SK-N-SH (cell line): Measurements from ENCODE around the gene NKAP. TPM values are rescaled to one million over a fixed set of nuclear protein-coding genes. Genes with fewer than 3 reads are reported as not detected.
"Not testable (repeated sequence)": the region's sequence is repeated elsewhere in the genome, so short reads cannot be mapped to it uniquely, and the experiment has no call there.

Experiments used
- CTCF ChIA-PET: fragments of 300-600, 350-600 bp; formaldehyde crosslinking; extraction: SDS; loops from one replicate; lab custom pipeline; 2021; lab: Yijun Ruan, JAX
- POLR2A ChIA-PET: fragments of 350-600 bp; sonication (Branson Sonifier 250); formaldehyde crosslinking; extraction: SDS; loops from one replicate; lab custom pipeline; 2020; ENCODE audit warnings: antibody characterized with exemption, inconsistent platforms; lab: Yijun Ruan, JAX
- DNase-seq: peaks from one replicate; pipeline ENCODE4 v3.0.0; 2012
- H2AFZ ChIP-seq: fragments of 200-600 bp; sonication (generic); 2 replicates; pipeline ENCODE4 v1.8.1; 2016; ENCODE audit warnings: antibody characterized with exemption, mild to moderate bottlenecking, low read depth
- H3F3A ChIP-seq: fragments of 200-600 bp; sonication (generic); replicated peaks from 2 replicates; pipeline ENCODE3; 2016; ENCODE audit warnings: antibody characterized with exemption, mild to moderate bottlenecking; ENCODE audit not compliant: insufficient read depth
- H3K27ac ChIP-seq, 2 experiments: fragments of 200-500 bp in 1 of 2; fragments of 200-600 bp in 1 of 2; sonication (Bioruptor generic) in 1 of 2; sonication (generic), shearing (Covaris generic) in 1 of 2; 2 replicates each; pipeline versions ENCODE4 v1.5.1 to v1.6.1; 2014 to 2016; ENCODE audit warnings: low read depth in 2 of 2, inconsistent platforms in 1 of 2, low read length in 1 of 2, mild to moderate bottlenecking in 1 of 2, mixed read lengths in 1 of 2
- H3K27me3 ChIP-seq: fragments of 200-600 bp; sonication (generic), shearing (Covaris generic); 2 replicates; pipeline ENCODE4 v1.6.1; 2016; ENCODE audit warnings: mixed run types; ENCODE audit not compliant: insufficient read depth
- H3K36me3 ChIP-seq, 2 experiments: fragments of 200-500 bp in 1 of 2; fragments of 200-600 bp in 1 of 2; sonication (Bioruptor generic) in 1 of 2; sonication (generic) in 1 of 2; replicated peaks in 1 of 2; 2 replicates each; pipeline versions ENCODE3 to v1.5.1; 2014 to 2016; ENCODE audit warnings: low read length in 1 of 2, mild to moderate bottlenecking in 1 of 2; ENCODE audit not compliant: insufficient read depth in 2 of 2, control insufficient read depth in 1 of 2
- H3K4me1 ChIP-seq, 2 experiments: fragments of 200-500 bp in 1 of 2; fragments of 200-600 bp in 1 of 2; sonication (Bioruptor generic) in 1 of 2; sonication (generic), shearing (Covaris generic) in 1 of 2; 2 replicates each; pipeline versions ENCODE4 v1.5.1 to v1.6.1; 2014 to 2016; ENCODE audit warnings: low read depth in 1 of 2, low read length in 1 of 2, mixed run types in 1 of 2; ENCODE audit not compliant: insufficient read depth in 2 of 2, control insufficient read depth in 1 of 2
- H3K4me2 ChIP-seq: fragments of 200-600 bp; sonication (generic), shearing (Covaris generic); 2 replicates; pipeline ENCODE4 v1.6.1; 2017; ENCODE audit warnings: mixed run types
- H3K4me3 ChIP-seq, 2 experiments: fragments of 200-500 bp in 1 of 2; fragments of 200-600 bp in 1 of 2; sonication (Bioruptor generic) in 1 of 2; sonication (generic), shearing (Covaris generic) in 1 of 2; 2 replicates each; pipeline versions ENCODE4 v1.5.1 to v1.8.1; 2014 to 2016; ENCODE audit warnings: low read depth in 2 of 2, inconsistent platforms in 1 of 2, low read length in 1 of 2, mild to moderate bottlenecking in 1 of 2, mixed read lengths in 1 of 2, moderate library complexity in 1 of 2
- H3K79me2 ChIP-seq: fragments of 200-600 bp; sonication (generic); 2 replicates; pipeline ENCODE4 v1.8.1; 2017; ENCODE audit warnings: mild to moderate bottlenecking; ENCODE audit not compliant: insufficient read depth
- H3K9ac ChIP-seq: fragments of 200-600 bp; sonication (generic); 2 replicates; pipeline ENCODE4 v1.6.1; 2017; ENCODE audit warnings: mixed run types
- H3K9me2 ChIP-seq: fragments of 200-600 bp; sonication (generic); 2 replicates; pipeline ENCODE4 v1.6.1; 2017; ENCODE audit warnings: mixed run types
- H3K9me3 ChIP-seq: fragments of 200-600 bp; sonication (generic); 2 replicates; pipeline ENCODE4 v1.6.1; 2017; ENCODE audit warnings: mixed run types, mild to moderate bottlenecking, moderate library complexity
- H4K20me1 ChIP-seq: fragments of 200-600 bp; sonication (generic); 2 replicates; pipeline ENCODE4 v1.6.1; 2017; ENCODE audit warnings: mild to moderate bottlenecking, mixed run types; ENCODE audit not compliant: insufficient read depth
- EP300 ChIP-seq, 2 experiments: IDR thresholded peaks; 2 replicates each; pipeline versions ENCODE4 v1.4.0 to v1.6.1; 2012; ENCODE audit warnings: borderline replicate concordance in 1 of 2, low read depth in 1 of 2, low read length in 1 of 2
- EZH2phosphoT487 ChIP-seq: fragments of 200-600 bp; sonication (generic); IDR thresholded peaks from 2 replicates; pipeline ENCODE4 v1.6.1; 2017; ENCODE audit warnings: low read depth, mixed run types, mild to moderate bottlenecking, antibody characterized with exemption, moderate library complexity, borderline replicate concordance
- FOXJ3 ChIP-seq: sonication (generic); formaldehyde crosslinking; IDR thresholded peaks from 2 replicates; pipeline ENCODE4 v1.5.1; 2020; ENCODE audit warnings: mild to moderate bottlenecking, missing genetic modification reagents
- FOXM1 ChIP-seq: IDR thresholded peaks from 2 replicates; pipeline ENCODE4 v1.4.0; 2012; ENCODE audit warnings: low read depth, mild to moderate bottlenecking
- GATA2 ChIP-seq: sonication (generic); formaldehyde crosslinking; IDR thresholded peaks from 2 replicates; pipeline ENCODE4 v1.5.0; 2020; ENCODE audit warnings: mild to moderate bottlenecking, missing genetic modification reagents
- MEF2A ChIP-seq: IDR thresholded peaks from 2 replicates; pipeline ENCODE4 v1.4.0; 2012; ENCODE audit warnings: low read depth, borderline replicate concordance
- RCOR1 ChIP-seq: fragments of 150-350 bp; IDR thresholded peaks from 2 replicates; pipeline ENCODE4 v1.6.1; 2017; ENCODE audit warnings: antibody characterized with exemption, low read length
- RFX5 ChIP-seq: IDR thresholded peaks from 2 replicates; pipeline ENCODE4 v1.6.1; 2012; ENCODE audit warnings: mild to moderate bottlenecking, improper control_type of control experiment, low read length
- RXRA ChIP-seq: IDR thresholded peaks from 2 replicates; pipeline ENCODE4 v1.4.0; 2012; ENCODE audit warnings: low read depth, mild to moderate bottlenecking, borderline replicate concordance
- SIN3A ChIP-seq: IDR thresholded peaks from 2 replicates; pipeline ENCODE4 v1.6.1; 2012; ENCODE audit warnings: low read depth, mild to moderate bottlenecking, low read length, moderate library complexity, borderline replicate concordance
- TAF1 ChIP-seq: IDR thresholded peaks from 2 replicates; pipeline ENCODE4 v1.6.1; 2012; ENCODE audit warnings: low read depth, mild to moderate bottlenecking, low read length, moderate library complexity, borderline replicate concordance
- TCF12 ChIP-seq: IDR thresholded peaks from 2 replicates; pipeline ENCODE4 v1.4.0; 2012
- TEAD4 ChIP-seq: IDR thresholded peaks from 2 replicates; pipeline ENCODE4 v1.4.0; 2012; ENCODE audit warnings: mild to moderate bottlenecking, borderline replicate concordance; ENCODE audit not compliant: insufficient read depth
- WGBS: methylation state at CpG from one replicate; pipeline ENCODE4 v1.1.6; 2017; ENCODE audit warnings: low lambda C conversion rate; 5-methylcytosine and 5-hydroxymethylcytosine counted together
- polyA plus RNA-seq, 3 experiments: library from polyadenylated mRNA; depleted of rRNA; stranded (reverse); fragments of >200 nt; gene quantifications; 2 replicates each; pipeline ENCODE4 v1.2.3, GENCODE V29; 2012
- TF ChIP-seq, protein P1 (sequence below): fragments of 200-600 bp; sonication (generic); IDR thresholded peaks from 2 replicates; pipeline ENCODE4 v1.6.1; 2017; ENCODE audit warnings: antibody characterized with exemption, mild to moderate bottlenecking, moderate library complexity
- TF ChIP-seq, protein P2 (sequence below): IDR thresholded peaks from 2 replicates; pipeline ENCODE4 v1.6.1; 2012; ENCODE audit warnings: mild to moderate bottlenecking, low read depth, low read length, moderate library complexity
- TF ChIP-seq, protein P3 (sequence below): fragments of 150-350 bp; IDR thresholded peaks from 2 replicates; pipeline ENCODE4 v1.6.1; 2017; ENCODE audit warnings: antibody characterized with exemption, low read length, low read depth, borderline replicate concordance

Gene NKAP
- polyA plus RNA-seq, 1 of the 3 experiments (the other 2 are of a cell fraction) = 4.2 TPM

DNA sequence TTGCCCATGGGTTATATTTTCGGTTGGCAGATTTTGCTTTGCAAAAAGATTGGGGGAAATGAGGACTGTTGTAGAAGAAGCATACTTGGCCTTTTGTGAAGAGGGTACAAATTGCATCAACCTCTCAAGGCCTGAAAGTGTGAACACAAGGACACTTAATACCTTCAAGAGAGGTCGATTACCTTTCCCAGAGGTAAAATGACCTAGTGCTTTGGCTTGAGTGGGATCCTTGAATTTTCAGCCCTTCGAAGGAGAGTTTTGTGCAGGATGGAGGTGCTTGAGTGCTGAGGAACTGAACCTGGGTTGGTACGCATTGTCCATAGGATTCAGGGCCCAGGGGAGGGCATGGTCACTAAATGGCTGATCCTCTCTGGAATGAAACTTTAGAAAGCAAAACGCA lies 27.6 kb upstream of the NKAP start (continued):
- no peak for TF ChIP-seq FOXJ3
- TF ChIP-seq, protein P1, sequence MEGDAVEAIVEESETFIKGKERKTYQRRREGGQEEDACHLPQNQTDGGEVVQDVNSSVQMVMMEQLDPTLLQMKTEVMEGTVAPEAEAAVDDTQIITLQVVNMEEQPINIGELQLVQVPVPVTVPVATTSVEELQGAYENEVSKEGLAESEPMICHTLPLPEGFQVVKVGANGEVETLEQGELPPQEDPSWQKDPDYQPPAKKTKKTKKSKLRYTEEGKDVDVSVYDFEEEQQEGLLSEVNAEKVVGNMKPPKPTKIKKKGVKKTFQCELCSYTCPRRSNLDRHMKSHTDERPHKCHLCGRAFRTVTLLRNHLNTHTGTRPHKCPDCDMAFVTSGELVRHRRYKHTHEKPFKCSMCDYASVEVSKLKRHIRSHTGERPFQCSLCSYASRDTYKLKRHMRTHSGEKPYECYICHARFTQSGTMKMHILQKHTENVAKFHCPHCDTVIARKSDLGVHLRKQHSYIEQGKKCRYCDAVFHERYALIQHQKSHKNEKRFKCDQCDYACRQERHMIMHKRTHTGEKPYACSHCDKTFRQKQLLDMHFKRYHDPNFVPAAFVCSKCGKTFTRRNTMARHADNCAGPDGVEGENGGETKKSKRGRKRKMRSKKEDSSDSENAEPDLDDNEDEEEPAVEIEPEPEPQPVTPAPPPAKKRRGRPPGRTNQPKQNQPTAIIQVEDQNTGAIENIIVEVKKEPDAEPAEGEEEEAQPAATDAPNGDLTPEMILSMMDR = no peak

DNA sequence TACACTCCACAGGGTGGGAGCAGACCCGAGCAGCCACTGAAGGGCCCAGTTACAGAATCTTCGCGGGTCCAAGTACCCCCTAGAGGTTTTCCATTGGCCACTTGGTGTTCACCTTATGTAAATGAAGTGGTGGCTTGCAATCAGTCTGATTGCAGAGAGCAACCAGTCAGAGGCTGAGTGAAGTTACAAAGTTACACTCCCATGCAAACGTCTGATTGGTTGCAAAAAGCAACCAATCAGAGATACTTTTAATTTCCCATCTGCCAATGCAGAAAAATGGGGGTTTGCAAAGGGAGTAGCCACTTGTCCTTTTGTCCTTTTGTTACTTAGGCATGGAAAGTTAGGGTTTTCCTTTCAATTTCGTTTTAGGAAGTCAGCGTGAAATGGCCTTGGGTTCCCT lies 27.0 kb upstream of the NKAP start:
- Histone ChIP-seq H3K9me2 (no peaks in the 10 kb centered on the region), H2AFZ (no peak overlapping the region; the same call in 1 of the 2 replicates), H3K36me3 (no peaks in the 10 kb centered on the region), H3K9ac (no peak overlapping the region), H3K27ac (no peak overlapping the region), H3K4me3 (no peak overlapping the region), H3F3A (no peaks in the 10 kb centered on the region), H3K79me2 (no peaks in the 10 kb centered on the region), H3K4me1 (no peaks in the 10 kb centered on the region), H3K9me3 (no peaks in the 10 kb centered on the region), H3K27me3 (no peaks in the 10 kb centered on the region; the same call in 1 of the 2 replicates), H3K4me2 (no peak overlapping the region), H4K20me1 (no peaks in the 10 kb centered on the region)
- ChIA-PET CTCF (no interaction called here), POLR2A (no interaction called here)
- TF ChIP-seq TEAD4 (no peak), RCOR1 (no peak), FOXM1 (no peak), TCF12 (no peak), MEF2A (no peak), EP300 (IDR thresholded peaks at IDR 0.05; ENCODE audit: borderline replicate concordance in 1 of 2, low read depth in 1 of 2, low read length in 1 of 2) (no peak), RFX5 (no peak), SIN3A (no peak), TAF1 (no peak), FOXJ3 (no peak), EZH2phosphoT487 (no peak), GATA2 (no peak), RXRA (no peak)
- TF ChIP-seq, protein P2, sequence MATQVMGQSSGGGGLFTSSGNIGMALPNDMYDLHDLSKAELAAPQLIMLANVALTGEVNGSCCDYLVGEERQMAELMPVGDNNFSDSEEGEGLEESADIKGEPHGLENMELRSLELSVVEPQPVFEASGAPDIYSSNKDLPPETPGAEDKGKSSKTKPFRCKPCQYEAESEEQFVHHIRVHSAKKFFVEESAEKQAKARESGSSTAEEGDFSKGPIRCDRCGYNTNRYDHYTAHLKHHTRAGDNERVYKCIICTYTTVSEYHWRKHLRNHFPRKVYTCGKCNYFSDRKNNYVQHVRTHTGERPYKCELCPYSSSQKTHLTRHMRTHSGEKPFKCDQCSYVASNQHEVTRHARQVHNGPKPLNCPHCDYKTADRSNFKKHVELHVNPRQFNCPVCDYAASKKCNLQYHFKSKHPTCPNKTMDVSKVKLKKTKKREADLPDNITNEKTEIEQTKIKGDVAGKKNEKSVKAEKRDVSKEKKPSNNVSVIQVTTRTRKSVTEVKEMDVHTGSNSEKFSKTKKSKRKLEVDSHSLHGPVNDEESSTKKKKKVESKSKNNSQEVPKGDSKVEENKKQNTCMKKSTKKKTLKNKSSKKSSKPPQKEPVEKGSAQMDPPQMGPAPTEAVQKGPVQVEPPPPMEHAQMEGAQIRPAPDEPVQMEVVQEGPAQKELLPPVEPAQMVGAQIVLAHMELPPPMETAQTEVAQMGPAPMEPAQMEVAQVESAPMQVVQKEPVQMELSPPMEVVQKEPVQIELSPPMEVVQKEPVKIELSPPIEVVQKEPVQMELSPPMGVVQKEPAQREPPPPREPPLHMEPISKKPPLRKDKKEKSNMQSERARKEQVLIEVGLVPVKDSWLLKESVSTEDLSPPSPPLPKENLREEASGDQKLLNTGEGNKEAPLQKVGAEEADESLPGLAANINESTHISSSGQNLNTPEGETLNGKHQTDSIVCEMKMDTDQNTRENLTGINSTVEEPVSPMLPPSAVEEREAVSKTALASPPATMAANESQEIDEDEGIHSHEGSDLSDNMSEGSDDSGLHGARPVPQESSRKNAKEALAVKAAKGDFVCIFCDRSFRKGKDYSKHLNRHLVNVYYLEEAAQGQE = no peak
- TF ChIP-seq, protein P3, sequence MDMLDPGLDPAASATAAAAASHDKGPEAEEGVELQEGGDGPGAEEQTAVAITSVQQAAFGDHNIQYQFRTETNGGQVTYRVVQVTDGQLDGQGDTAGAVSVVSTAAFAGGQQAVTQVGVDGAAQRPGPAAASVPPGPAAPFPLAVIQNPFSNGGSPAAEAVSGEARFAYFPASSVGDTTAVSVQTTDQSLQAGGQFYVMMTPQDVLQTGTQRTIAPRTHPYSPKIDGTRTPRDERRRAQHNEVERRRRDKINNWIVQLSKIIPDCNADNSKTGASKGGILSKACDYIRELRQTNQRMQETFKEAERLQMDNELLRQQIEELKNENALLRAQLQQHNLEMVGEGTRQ = no peak
- DNase-seq = no peak
- 24% methylated on average over 6 of the region's 6 CpGs for WGBS

DNA sequence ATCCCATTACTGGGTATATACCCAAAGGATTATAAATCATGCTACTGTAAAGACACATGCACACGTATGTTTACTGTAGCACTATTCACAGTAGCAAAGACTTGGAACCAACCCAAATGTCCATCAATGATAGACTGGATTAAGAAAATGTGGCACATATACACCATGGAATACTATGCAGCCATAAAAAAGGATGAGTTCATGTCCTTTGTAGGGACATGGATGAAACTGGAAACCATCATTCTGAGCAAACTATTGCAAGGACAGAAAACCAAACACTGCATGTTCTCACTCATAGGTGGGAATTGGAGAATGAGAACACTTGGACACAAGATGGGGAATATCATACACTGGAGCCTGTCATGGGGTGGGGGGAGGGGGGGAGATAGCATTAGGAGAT lies 23.3 kb upstream of the NKAP start:
- DNase-seq, H4K20me1 ChIP-seq, H3K4me2 ChIP-seq, H3K4me3 ChIP-seq, CTCF ChIA-PET, H3K9ac ChIP-seq, H3K79me2 ChIP-seq, H3K27ac ChIP-seq, H2AFZ ChIP-seq, H3K9me2 ChIP-seq, H3K9me3 ChIP-seq, H3K27me3 ChIP-seq, H3K4me1 ChIP-seq, H3F3A ChIP-seq, POLR2A ChIA-PET, H3K36me3 ChIP-seq: not testable (repeated sequence)
- 89% methylated on average over 1 of the region's 1 CpG for WGBS
